GM12878 (cell line): ENCODE measurements around the gene SNX8. TPM values are rescaled to one million over a fixed set of nuclear protein-coding genes. Genes with fewer than 3 reads are reported as not detected.

Experiments
- ASH2L ChIP-seq: fragments of 300-600, 200-600 bp; sonication (generic); IDR thresholded peaks from 2 replicates; pipeline ENCODE4 v1.6.1; 2017; ENCODE audit warnings: low read depth, mild to moderate bottlenecking, borderline replicate concordance
- BCL11A ChIP-seq: IDR thresholded peaks from 2 replicates; pipeline ENCODE4 v1.6.1; 2011; ENCODE audit warnings: low read depth, low read length
- ESRRA ChIP-seq: IDR thresholded peaks from 2 replicates; pipeline ENCODE4 v1.6.1; 2012; ENCODE audit warnings: mild to moderate bottlenecking, low read length, improper control_type of control experiment
- FOXK2 ChIP-seq: fragments of 450-650 bp; IDR thresholded peaks from 2 replicates; pipeline ENCODE4 v1.6.1; 2017; ENCODE audit warnings: mild to moderate bottlenecking, moderate library complexity
- IRF4 ChIP-seq: IDR thresholded peaks from 2 replicates; pipeline ENCODE4 v1.6.1; 2011; ENCODE audit warnings: low read depth, low read length
- JUND ChIP-seq: IDR thresholded peaks from 2 replicates; pipeline ENCODE4 v1.6.1; 2012; ENCODE audit warnings: low read depth, mild to moderate bottlenecking, low read length, improper control_type of control experiment, moderate library complexity
- NR2F1 ChIP-seq: fragments of 450-650 bp; conservative IDR thresholded peaks from 2 replicates; pipeline ENCODE4 v1.6.1; 2017; ENCODE audit warnings: mild to moderate bottlenecking
- NRF1 ChIP-seq: conservative IDR thresholded peaks from 2 replicates; pipeline ENCODE4 v1.6.1; 2011; ENCODE audit warnings: mild to moderate bottlenecking, low read depth, low read length, improper control_type of control experiment
- RUNX3 ChIP-seq: IDR thresholded peaks from 2 replicates; pipeline ENCODE4 v1.6.1; 2012; ENCODE audit warnings: low read length, inconsistent platforms
- YBX1 ChIP-seq: fragments of 450-650 bp; IDR thresholded peaks from 2 replicates; pipeline ENCODE4 v1.6.1; 2016; ENCODE audit warnings: antibody characterized with exemption
- ZZZ3 ChIP-seq: IDR thresholded peaks from 2 replicates; pipeline ENCODE4 v1.6.1; 2011; ENCODE audit warnings: low read depth; ENCODE audit not compliant: control insufficient read depth, insufficient read length
- polyA plus RNA-seq, 11 experiments: library from polyadenylated mRNA; depleted of rRNA in 4 of 11; unstranded in 6 of 11; stranded (reverse) in 5 of 11; fragments of >200 nt; fragmentation: Nextera tagmentation in 4 of 11; fragmentation: Illumina TruSeq in 1 of 11; extraction: Ambion mirVana in 4 of 11; extraction: Trizol in 1 of 11; gene quantifications; 1 replicate in 1 of 11; 2 replicates in 10 of 11; pipeline versions ENCODE4 v1.2.1 to v1.2.3, GENCODE V29; 2011 to 2016; ENCODE audit warnings: inconsistent platforms in 2 of 11, missing spikeins in 2 of 11, low read depth in 1 of 11
- total RNA-seq, 4 experiments: library from RNA; depleted of rRNA in 3 of 4; stranded (reverse); fragments of >200 nt in 3 of 4; fragmentation: Illumina TruSeq in 1 of 4; extraction: Trizol in 1 of 4; gene quantifications; 2 replicates each; pipeline versions ENCODE4 v1.2.1 to v1.2.3, GENCODE V29; 2013 to 2021
- TF ChIP-seq, protein P1 (sequence below): fragments of 450-650 bp; IDR thresholded peaks from 2 replicates; pipeline ENCODE4 v1.6.1; 2017; ENCODE audit warnings: mild to moderate bottlenecking, moderate library complexity
- TF ChIP-seq, protein P2 (sequence below): fragments of 450-650 bp; IDR thresholded peaks from 2 replicates; pipeline ENCODE4 v1.6.1; 2017; ENCODE audit warnings: borderline replicate concordance
- TF ChIP-seq, protein P3 (sequence below): IDR thresholded peaks from 2 replicates; pipeline ENCODE4 v1.6.1; 2012; ENCODE audit warnings: low read depth, low read length, improper control_type of control experiment
- TF ChIP-seq, protein P4 (sequence below): fragments of 150-350 bp; IDR thresholded peaks from 2 replicates; pipeline ENCODE4 v1.6.1; 2016; ENCODE audit warnings: low read depth, low read length
- TF ChIP-seq, protein P5 (sequence below): IDR thresholded peaks from 2 replicates; pipeline ENCODE4 v1.6.1; 2012; ENCODE audit warnings: low read depth, low read length, improper control_type of control experiment

Gene SNX8
- total and polyA plus RNA-seq, 10 of the 15 experiments (the other 5 are each of a cell fraction or from before 2014, with no cell fraction given), result 6.4 to 210 (median 97.6) TPM

DNA sequence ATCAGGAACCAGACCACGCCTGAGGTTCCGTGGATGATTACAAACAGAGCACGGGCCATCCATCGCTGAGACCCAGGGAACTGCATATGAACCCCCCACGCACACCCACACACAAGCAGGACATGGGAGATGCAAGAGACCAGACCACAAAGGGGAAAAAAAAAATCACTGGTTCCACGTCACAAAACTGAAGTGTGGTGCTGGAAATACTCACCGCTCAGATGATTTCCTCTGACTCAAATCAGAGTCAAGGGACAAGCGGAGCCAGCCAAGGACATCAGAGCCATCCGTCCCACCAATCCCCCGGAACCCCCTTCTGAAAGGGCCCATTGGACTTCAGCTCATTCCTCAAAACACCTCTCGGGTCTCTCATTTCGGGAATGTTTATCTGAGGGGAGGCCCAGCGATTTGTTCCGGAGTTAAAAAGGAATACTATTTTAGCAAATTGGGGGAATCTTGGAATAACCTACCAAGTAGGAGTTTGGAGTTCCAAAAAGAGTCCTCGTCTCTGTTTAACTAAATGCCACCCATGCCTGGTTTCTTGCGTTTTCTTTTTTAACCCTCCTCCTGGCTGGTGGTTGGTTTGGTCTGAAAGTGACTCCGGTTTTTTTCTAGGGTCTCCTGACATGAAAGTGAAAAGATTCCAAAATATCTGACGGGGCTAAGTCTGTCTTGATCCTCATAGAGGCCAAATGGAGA is 15.0 kb downstream of the SNX8 start (continued):
- TF ChIP-seq, protein P1, sequence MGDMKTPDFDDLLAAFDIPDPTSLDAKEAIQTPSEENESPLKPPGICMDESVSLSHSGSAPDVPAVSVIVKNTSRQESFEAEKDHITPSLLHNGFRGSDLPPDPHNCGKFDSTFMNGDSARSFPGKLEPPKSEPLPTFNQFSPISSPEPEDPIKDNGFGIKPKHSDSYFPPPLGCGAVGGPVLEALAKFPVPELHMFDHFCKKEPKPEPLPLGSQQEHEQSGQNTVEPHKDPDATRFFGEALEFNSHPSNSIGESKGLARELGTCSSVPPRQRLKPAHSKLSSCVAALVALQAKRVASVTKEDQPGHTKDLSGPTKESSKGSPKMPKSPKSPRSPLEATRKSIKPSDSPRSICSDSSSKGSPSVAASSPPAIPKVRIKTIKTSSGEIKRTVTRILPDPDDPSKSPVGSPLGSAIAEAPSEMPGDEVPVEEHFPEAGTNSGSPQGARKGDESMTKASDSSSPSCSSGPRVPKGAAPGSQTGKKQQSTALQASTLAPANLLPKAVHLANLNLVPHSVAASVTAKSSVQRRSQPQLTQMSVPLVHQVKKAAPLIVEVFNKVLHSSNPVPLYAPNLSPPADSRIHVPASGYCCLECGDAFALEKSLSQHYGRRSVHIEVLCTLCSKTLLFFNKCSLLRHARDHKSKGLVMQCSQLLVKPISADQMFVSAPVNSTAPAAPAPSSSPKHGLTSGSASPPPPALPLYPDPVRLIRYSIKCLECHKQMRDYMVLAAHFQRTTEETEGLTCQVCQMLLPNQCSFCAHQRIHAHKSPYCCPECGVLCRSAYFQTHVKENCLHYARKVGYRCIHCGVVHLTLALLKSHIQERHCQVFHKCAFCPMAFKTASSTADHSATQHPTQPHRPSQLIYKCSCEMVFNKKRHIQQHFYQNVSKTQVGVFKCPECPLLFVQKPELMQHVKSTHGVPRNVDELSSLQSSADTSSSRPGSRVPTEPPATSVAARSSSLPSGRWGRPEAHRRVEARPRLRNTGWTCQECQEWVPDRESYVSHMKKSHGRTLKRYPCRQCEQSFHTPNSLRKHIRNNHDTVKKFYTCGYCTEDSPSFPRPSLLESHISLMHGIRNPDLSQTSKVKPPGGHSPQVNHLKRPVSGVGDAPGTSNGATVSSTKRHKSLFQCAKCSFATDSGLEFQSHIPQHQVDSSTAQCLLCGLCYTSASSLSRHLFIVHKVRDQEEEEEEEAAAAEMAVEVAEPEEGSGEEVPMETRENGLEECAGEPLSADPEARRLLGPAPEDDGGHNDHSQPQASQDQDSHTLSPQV, result no peak
- TF ChIP-seq, protein P2, sequence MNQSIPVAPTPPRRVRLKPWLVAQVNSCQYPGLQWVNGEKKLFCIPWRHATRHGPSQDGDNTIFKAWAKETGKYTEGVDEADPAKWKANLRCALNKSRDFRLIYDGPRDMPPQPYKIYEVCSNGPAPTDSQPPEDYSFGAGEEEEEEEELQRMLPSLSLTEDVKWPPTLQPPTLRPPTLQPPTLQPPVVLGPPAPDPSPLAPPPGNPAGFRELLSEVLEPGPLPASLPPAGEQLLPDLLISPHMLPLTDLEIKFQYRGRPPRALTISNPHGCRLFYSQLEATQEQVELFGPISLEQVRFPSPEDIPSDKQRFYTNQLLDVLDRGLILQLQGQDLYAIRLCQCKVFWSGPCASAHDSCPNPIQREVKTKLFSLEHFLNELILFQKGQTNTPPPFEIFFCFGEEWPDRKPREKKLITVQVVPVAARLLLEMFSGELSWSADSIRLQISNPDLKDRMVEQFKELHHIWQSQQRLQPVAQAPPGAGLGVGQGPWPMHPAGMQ, result no peak
- no peak for TF ChIP-seq ESRRA
- no peak for TF ChIP-seq NRF1
- TF ChIP-seq YBX1, result no peak
- TF ChIP-seq, protein P3, sequence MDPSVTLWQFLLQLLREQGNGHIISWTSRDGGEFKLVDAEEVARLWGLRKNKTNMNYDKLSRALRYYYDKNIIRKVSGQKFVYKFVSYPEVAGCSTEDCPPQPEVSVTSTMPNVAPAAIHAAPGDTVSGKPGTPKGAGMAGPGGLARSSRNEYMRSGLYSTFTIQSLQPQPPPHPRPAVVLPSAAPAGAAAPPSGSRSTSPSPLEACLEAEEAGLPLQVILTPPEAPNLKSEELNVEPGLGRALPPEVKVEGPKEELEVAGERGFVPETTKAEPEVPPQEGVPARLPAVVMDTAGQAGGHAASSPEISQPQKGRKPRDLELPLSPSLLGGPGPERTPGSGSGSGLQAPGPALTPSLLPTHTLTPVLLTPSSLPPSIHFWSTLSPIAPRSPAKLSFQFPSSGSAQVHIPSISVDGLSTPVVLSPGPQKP, result no peak
- TF ChIP-seq, protein P4, sequence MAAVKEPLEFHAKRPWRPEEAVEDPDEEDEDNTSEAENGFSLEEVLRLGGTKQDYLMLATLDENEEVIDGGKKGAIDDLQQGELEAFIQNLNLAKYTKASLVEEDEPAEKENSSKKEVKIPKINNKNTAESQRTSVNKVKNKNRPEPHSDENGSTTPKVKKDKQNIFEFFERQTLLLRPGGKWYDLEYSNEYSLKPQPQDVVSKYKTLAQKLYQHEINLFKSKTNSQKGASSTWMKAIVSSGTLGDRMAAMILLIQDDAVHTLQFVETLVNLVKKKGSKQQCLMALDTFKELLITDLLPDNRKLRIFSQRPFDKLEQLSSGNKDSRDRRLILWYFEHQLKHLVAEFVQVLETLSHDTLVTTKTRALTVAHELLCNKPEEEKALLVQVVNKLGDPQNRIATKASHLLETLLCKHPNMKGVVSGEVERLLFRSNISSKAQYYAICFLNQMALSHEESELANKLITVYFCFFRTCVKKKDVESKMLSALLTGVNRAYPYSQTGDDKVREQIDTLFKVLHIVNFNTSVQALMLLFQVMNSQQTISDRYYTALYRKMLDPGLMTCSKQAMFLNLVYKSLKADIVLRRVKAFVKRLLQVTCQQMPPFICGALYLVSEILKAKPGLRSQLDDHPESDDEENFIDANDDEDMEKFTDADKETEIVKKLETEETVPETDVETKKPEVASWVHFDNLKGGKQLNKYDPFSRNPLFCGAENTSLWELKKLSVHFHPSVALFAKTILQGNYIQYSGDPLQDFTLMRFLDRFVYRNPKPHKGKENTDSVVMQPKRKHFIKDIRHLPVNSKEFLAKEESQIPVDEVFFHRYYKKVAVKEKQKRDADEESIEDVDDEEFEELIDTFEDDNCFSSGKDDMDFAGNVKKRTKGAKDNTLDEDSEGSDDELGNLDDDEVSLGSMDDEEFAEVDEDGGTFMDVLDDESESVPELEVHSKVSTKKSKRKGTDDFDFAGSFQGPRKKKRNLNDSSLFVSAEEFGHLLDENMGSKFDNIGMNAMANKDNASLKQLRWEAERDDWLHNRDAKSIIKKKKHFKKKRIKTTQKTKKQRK, result no peak
- TF ChIP-seq JUND, result 0 out of 2 replicates have a peak, but pooled peaks have one; percentile 12
- TF ChIP-seq NR2F1, result no peak; the same call in none of the 2 replicates
- peak; percentile 70 for TF ChIP-seq BCL11A
- TF ChIP-seq, protein P5, sequence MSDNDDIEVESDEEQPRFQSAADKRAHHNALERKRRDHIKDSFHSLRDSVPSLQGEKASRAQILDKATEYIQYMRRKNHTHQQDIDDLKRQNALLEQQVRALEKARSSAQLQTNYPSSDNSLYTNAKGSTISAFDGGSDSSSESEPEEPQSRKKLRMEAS, result no peak
- TF ChIP-seq ZZZ3, result no peak
- TF ChIP-seq IRF4, result peak; percentile 81
- TF ChIP-seq ASH2L, result no peak
- no peak for TF ChIP-seq FOXK2
- peak; percentile 98 for TF ChIP-seq RUNX3
